ENCODE results near the gene PLD1.

The PLD1 gene

DNA sequence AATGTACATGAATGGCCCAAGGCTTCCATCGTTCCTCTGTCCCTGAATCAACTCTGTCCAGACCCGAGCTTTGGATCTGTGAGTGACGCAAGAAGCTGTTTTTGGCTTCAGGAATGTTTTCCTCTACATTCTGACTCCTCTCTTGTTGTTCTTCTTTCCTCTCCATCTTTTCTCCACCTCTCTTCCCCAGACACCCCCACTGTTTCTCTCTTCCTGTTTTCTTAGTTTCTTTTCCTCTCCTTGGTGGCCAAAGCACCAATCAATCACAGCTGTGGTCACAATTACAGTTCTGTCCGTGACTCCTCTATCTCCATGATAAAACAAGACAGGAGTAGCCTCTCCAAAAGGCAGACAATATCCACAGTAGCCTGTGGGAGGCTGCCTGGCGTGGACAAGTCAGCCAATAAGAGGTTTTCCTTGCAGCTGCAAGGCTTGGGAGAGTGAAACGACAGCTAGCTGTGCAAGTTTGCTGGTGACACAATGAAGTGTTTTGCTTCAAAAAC lies 28.0 kb upstream of the PLD1 start:
- peak; percentile 71 for DNase-seq (ENCODE audit: low spot score)

DNA sequence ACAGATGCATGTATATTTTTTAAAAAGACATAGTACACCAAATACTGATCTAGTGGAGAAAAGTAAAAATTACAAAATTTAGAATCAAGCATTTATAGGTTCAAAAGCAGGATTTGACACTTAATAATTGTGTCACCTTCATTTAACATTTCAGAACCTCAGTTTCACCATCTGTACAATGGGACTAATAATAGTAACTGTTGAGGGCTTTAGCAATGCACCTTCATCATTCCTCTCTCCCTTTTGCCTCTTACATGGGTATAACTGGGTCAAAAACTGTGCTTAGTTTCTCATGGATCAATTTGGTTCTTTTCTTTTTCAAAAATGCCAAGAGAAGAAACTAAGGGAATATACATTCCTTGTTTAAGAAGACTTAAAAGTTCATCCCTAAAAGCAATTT lies 27.4 kb upstream of the PLD1 start:
- no peak for DNase-seq (ENCODE audit: low spot score)

- no peak for DNase-seq (ENCODE audit: low spot score)
Observed at GRCh38 chr3:171836855-171837254, 26.6 kb upstream of the PLD1 start.

- DNase-seq (ENCODE audit: low spot score), result no peak
Observed at GRCh38 chr3:171835613-171836012, 25.3 kb upstream of the PLD1 start.

- no peak for DNase-seq (ENCODE audit: low spot score)
Observed at GRCh38 chr3:171835116-171835515, 24.8 kb upstream of the PLD1 start.

- DNase-seq (ENCODE audit: low spot score), result no peak
Observed at GRCh38 chr3:171834461-171834801, 24.1 kb upstream of the PLD1 start.

DNA sequence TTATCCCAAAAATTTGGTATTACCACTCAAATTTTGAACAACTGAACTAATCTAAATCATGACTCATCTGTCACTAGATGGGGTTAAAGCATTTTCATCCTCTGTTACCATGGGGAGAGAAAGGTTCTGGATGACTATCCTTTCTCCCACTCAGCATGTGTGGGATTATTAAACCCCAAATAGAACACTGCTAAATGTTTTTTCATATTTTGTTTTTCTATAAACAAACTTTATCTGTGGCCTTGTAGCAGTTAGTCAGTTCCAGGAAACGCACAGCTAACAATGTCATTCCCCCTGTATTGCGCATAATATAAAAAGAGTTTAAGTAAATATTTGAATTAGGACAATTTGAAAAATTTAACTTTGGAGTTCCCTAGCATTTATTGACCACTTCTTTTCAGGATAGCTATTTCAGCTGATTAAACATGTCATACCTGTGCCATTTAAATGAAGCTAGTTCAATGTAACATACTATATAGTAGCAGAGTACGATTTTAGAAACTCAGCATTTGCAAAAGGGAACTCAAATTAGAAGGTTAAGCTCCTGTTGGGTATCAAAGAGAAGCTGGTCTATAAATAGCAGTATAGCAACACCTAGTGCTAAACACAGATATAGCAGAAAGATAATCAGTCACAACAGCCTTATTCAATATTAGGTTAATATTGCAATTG lies 23.6 kb upstream of the PLD1 start:
- DNase-seq (ENCODE audit: low spot score), result no peak

GRCh38 chr3:171832989-171833388 lies 22.7 kb upstream of the PLD1 start:
- no peak for DNase-seq (ENCODE audit: low spot score)

DNA sequence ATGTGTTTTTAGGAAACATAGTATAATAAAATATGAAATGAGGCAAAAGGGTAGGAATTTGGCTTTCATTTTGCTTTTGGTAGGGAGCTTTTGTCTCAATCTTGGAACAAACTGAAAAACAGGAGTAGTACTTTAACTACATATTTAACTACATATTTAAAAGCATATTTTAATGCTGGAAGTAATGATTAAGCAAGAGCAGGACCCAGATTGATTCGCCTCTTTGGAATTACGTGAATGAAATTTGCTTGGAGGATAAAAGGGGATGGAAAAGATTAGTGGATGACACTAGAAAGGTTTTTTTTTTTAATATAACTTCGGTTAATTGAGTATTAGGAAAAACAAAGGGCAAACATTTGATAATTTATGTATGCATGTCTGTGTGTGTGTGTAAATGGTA lies 21.7 kb upstream of the PLD1 start:
- no peak for DNase-seq (ENCODE audit: low spot score)

DNA sequence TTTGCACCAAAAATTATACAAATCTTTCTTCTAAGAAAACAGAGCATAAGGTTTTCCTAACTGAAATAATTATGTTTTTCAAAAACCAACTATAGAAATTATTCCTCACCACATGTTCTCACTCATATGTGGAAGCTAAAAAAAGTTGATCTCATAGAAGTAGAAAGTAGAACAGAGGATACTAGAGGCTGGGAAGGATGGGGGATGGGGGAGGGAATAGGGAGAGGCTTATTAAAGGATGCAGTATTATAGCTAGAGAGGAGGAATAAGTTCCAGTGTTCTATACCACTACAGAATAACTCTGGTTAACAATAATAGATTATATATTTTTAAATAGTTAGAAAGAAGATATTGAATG lies 20.2 kb upstream of the PLD1 start:
- no peak for DNase-seq (ENCODE audit: low spot score)

- DNase-seq (ENCODE audit: low spot score), result peak; percentile 65
Observed at GRCh38 chr3:171829841-171830517, 19.7 kb upstream of the PLD1 start.

DNA sequence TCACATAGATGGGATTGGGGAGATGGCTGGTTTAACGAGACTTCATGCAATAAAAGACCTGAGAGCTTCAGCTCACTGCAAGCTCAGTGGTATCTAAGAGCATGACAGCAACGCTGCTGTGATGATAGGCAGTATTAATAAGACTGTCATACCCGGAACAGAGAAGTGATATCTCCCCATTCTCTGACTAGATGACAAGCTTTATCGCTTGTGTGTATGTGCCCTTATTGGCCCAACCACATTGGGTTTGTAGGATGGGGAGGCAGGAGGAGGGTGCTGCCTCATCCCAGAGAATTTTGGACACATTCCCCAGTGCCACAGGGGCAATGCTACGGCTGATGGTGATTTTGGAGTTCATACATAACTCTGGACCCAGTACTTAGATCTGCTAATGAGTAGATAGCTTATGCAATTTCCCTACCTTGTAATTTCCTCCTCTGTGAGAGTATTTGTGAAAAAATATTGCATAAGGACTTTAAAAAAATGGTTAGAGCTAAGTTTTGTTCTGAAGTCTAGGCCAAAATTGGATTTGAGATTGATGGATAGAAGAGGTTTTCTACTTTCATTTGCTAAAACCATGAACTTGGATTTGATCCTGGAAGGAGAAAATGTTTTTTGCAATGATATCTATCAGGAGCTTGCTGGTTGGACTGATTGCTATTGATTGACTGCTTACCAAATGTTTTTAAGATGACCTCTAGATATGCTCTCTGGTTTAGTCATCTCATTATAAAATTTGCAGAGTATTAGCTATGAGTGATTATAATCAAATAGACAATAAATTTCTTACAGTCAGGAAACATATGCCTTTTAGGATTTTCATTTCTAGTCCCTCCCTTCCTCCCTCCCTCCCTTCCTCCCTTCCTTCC lies 18.9 kb upstream of the PLD1 start:
- DNase-seq (ENCODE audit: low spot score), result no peak

DNA sequence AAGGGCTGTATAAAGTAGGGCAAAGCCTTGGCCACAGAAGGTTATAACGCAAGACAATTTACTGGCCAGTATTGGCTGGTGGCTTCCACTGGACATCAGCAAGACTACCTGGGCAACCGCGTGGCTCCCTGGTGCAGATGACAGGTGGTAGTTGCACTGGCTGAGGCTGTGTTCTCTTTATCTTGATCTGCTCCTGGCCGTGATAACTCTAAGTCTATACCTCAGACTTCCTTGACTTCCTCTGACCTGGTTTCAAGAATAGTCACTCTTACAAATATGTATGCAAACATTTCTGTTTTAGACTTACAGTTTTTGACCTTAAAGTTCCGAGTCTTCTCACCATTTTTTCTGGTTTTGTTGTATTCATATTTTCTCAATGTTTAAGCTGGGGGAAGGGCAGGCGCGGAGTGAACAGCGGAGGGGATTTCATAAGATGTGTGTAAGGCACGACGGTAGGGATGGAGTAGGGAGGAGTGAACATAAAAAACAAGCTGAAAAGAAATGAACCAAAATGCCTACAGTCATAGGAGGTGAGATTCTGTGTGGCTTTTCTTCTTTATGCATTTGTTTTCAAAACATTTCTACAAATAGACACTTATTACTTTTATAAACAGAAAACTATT lies 17.7 kb upstream of the PLD1 start:
- no peak for DNase-seq (ENCODE audit: low spot score)

- DNase-seq (ENCODE audit: low spot score), result no peak
Observed at GRCh38 chr3:171827385-171827784, 17.1 kb upstream of the PLD1 start.

- DNase-seq (ENCODE audit: low spot score), result no peak
Observed at GRCh38 chr3:171825222-171825828, 15.0 kb upstream of the PLD1 start.

DNA sequence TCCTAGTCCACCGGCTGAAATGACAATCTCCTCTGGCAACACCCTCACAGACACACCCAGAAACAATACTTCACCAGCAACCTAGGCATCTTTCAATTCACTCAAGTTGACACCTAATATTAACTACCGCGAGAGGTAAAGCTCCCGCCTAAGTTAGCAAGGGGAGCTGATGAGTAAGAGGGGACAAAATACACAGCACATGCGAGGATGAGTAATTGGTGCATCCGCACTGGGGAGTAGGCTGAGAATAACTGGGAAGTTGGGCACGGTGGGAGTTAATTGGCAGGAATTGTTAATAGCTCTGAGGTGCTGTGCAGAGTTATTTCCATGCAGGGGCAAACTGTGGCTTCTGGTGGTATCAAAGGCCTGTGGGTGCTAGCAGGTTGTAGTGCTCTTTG lies 14.5 kb upstream of the PLD1 start:
- DNase-seq (ENCODE audit: low spot score), result no peak

GRCh38 chr3:171824116-171824515 lies 13.8 kb upstream of the PLD1 start:
- DNase-seq (ENCODE audit: low spot score), result no peak

DNA sequence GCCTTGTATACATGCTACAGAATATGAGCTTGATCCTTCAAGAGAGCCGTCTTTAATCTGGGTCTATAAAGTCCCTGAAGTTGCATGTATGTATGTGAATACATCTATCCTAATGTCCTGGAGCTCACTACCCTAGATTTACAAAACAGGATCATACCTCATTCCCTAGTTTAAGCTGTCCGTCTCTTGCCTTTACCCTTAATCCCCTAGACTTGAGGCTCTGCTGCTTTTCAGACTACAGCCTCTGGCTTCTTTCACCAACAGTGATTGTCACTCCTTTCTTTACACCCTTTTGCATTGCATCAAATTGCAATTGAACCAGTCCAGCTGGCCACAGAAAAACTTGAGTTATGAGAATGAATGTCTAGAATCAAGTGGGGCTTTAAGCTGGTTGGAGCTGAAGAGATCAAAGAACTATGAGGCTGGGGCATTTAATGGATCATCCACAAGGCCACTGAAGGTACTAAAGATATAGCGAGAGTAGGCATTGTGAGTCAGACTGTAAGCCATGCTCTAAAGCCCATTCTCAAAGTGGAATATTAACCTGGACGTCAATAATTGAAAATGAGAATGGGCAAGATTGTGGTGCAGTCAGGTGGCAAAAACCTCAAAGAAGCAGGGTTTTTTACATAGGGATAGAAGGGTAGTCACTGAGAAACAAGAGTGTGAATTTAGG lies 12.3 kb upstream of the PLD1 start:
- DNase-seq (ENCODE audit: low spot score), result no peak

DNA sequence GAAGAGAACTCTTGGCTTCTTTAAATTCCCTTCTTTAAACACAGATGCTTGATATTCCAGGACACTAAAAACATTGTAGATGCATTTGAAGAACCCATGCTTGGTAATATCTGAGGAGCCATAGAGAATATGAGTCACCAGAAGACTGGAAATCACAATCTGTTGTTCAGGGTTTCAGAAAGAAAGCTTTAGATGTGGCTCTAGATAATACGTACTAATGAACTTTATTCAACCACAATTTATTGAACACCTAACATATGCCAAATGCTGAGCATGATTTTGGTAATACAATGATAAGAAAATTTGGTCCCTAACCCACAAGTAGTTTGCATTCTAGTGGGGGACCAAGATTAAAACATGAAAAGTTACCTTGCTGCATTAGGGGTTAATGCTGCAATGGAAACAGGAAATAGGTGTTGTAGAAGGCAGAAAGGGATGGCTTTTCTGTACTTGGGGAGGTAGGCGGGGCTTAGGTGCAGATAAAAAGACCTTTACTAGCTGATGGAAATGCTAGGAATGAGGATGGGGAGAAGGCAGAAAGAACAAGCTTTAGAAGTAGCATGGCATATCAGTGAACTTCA lies 11.6 kb upstream of the PLD1 start:
- no peak for DNase-seq (ENCODE audit: low spot score)

DNA sequence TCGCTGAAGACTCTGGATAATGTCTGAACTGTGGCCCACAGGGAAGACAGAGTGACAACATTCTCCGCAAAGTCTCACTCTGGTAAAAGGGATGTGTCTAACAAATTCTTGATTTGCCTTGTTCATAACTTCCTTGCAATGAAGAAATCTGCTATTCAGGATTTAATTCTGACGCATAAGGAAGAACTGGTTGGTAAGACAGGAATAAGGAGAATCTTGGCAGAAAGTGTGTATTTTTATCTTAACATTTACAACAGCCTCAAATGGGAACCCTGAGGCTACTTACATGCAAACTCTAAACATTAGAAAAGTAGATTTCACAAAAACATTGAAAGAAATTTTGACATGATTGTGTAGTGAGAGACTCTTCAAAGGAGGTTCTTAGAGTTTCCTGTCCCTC lies 10.8 kb upstream of the PLD1 start:
- DNase-seq (ENCODE audit: low spot score), result no peak

All from putamen (tissue), 1 donor.